ENCODE data around the gene MFSD2B.

DNA sequence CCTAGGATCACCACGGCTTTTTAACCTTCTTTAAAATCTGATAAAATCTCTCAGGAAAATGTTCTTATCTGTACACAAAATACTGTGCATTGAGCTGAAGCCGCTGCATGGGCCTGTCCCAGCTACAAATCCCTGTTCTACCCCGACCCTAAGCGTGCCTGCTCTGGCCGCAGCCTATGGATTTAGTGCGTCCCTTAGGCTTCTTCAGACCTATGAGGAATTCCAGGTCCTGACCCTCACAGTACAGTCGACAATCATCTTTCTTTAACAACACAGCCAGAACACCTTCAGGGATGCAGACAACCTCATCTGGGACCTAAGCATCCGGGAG is 37.8 kb downstream of the MFSD2B start:
- TF ChIP-seq GATA1 (IDR thresholded peaks at IDR 0.05; ENCODE audit: low read depth, low read length) (no peak), POLR2A (IDR thresholded peaks at IDR 0.05; ENCODE audit: low read length) (no peak)
